H1 (cell line): ENCODE measurements around the gene PMEPA1. TPM values are rescaled to one million over a fixed set of nuclear protein-coding genes. Genes with fewer than 3 reads are reported as not detected.

Source experiments
- CBX5 ChIP-seq: fragments of 300-800, 300-1000 bp; sonication (generic); IDR thresholded peaks from 2 replicates; pipeline ENCODE4 v1.7.1; 2016; ENCODE audit warnings: antibody characterized with exemption, low read length, low read depth
- CTBP2 ChIP-seq: IDR thresholded peaks from 2 replicates; pipeline ENCODE4 v1.7.0; 2011; ENCODE audit warnings: borderline replicate concordance, mild to moderate bottlenecking, moderate library complexity, mixed read lengths, low read length; ENCODE audit not compliant: insufficient read depth, insufficient read length
- JUND ChIP-seq: IDR thresholded peaks from 2 replicates; pipeline ENCODE4 v1.6.1; 2011; ENCODE audit warnings: mild to moderate bottlenecking, improper control_type of control experiment, low read length
- KDM5A ChIP-seq: fragments of 200-600 bp; IDR thresholded peaks from 2 replicates; pipeline ENCODE4 v1.7.1; 2012; ENCODE audit warnings: mild to moderate bottlenecking, low read length, inconsistent platforms, mixed read lengths
- SRF ChIP-seq: IDR thresholded peaks from 2 replicates; pipeline ENCODE4 v1.6.1; 2011; ENCODE audit warnings: mild to moderate bottlenecking, low read depth, low read length, moderate library complexity
- polyA plus RNA-seq, 7 experiments: library from polyadenylated mRNA; depleted of rRNA in 3 of 7; stranded (reverse) in 5 of 7; unstranded in 2 of 7; fragments of >200 nt in 5 of 7; fragments of 200-250 nt in 2 of 7; gene quantifications; 1 replicate in 5 of 7; 2 replicates in 1 of 7; 4 replicates in 1 of 7; pipeline versions ENCODE4 v1.2.1 to v1.2.3, GENCODE V29; 2011 to 2013; ENCODE audit warnings: missing spikeins in 2 of 7, mixed read lengths in 2 of 7
- total RNA-seq: library from RNA; stranded (reverse); fragmentation: NEBNext Ultra II Directional; extraction: Animal tissue kit (Norgen Biotek cat#: 25700); gene quantifications from 2 replicates; pipeline ENCODE4 v1.2.1, GENCODE V29; 2021
- TF ChIP-seq, protein P1 (sequence below), 3 experiments: IDR thresholded peaks; 1 replicate in 2 of 3; 2 replicates in 1 of 3; pipeline versions ENCODE4 v1.5.1 to v1.6.1; 2011; ENCODE audit warnings: low read length in 3 of 3, mild to moderate bottlenecking in 3 of 3, inconsistent platforms in 2 of 3, low read depth in 1 of 3, moderate library complexity in 1 of 3; ENCODE audit not compliant: insufficient read depth in 1 of 3; ENCODE audit errors: control extremely low read depth in 1 of 3

PMEPA1 gene
- total and polyA plus RNA-seq, 2 of the 8 experiments (the other 6 are each of a cell fraction or from before 2014, with no cell fraction given): 12.7 to 20.5 TPM

DNA sequence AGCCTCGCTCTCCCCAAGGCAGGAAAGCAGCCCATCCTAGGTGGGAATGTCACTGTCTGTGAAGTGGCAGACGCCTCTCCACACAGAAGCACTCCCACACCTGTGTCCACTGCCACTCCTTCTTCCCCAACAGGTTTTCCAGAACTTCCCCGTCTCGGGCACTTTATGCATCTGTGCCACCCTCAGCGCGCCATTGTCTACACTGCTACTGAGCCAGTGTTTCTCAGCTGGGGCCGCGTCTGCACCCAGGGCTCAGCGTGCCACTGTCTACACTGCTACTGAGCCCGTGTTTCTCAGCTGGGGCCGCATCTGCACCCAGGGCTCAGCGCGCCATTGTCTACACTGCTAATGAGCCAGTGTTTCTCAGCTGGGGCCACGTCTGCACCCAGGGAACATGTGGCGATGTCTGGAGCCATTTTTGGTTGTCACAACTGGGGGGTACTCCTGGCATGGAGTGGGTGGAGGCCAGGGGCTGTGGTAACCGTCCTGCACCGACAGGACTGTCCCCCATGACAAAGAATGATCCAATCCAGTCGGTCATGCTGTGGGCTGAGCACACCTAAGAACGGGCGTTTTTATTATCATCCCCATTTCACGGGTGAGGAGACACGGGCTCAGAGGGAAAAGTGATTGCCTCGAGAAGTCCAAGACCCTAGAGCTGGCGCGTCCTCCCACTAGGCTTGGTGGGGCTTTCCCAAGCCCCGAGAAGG, 47.9 kb downstream of the PMEPA1 start (continued):
- no peak for TF ChIP-seq CBX5
- TF ChIP-seq SRF: no peak
- TF ChIP-seq, protein P1, sequence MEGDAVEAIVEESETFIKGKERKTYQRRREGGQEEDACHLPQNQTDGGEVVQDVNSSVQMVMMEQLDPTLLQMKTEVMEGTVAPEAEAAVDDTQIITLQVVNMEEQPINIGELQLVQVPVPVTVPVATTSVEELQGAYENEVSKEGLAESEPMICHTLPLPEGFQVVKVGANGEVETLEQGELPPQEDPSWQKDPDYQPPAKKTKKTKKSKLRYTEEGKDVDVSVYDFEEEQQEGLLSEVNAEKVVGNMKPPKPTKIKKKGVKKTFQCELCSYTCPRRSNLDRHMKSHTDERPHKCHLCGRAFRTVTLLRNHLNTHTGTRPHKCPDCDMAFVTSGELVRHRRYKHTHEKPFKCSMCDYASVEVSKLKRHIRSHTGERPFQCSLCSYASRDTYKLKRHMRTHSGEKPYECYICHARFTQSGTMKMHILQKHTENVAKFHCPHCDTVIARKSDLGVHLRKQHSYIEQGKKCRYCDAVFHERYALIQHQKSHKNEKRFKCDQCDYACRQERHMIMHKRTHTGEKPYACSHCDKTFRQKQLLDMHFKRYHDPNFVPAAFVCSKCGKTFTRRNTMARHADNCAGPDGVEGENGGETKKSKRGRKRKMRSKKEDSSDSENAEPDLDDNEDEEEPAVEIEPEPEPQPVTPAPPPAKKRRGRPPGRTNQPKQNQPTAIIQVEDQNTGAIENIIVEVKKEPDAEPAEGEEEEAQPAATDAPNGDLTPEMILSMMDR (IDR thresholded peaks at IDR 0.05; ENCODE audit: control extremely low read depth in 1 of 3, insufficient read depth in 1 of 3, low read depth in 1 of 3, low read length in 3 of 3): no peak
- no peak for TF ChIP-seq KDM5A
- no peak for TF ChIP-seq CTBP2
- TF ChIP-seq JUND: no peak
